HG02885 (cell line): ENCODE measurements around the gene HPCA.

Experiments used
- ATAC-seq: cut with Tn5 transposase; IDR thresholded peaks from one replicate; pipeline ENCODE4 v1.9.1; 2021; ENCODE audit warnings: mild to moderate bottlenecking; ENCODE audit not compliant: unreplicated experiment, poor library complexity

Gene HPCA

GRCh38 chr1:32888134-32888533, 1.8 kb downstream of the HPCA start:
- ATAC-seq = no peak

DNA sequence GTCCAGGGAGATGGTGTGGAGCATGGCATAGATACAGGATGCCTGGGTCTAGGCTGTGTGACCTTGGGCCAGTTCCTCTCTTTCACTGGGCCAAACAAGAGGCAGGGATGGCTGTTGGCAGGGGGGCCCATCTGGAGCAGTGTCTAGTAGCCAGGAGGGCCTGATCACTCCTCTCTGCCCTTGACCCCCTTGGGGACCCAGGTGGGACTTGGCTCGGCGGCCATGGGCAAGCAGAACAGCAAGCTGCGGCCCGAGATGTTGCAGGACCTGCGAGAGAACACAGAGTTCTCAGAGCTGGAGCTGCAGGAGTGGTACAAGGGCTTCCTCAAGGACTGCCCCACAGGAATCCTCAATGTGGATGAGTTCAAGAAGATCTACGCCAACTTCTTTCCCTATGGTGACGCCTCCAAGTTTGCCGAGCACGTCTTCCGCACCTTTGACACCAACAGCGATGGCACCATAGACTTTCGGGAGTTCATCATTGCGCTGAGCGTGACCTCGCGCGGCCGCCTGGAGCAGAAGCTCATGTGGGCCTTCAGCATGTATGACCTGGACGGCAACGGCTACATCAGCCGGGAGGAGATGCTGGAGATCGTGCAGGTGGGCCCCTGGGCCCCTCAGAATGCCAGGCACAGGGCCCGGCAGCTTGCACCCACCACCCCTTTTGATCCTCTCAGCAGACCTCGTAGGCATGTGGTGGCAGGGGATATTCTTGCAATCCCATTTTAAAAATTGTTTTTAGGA, 2.6 kb downstream of the HPCA start:
- ATAC-seq = no peak

- no peak for ATAC-seq
Observed at GRCh38 chr1:32889731-32890278, 3.5 kb downstream of the HPCA start.

DNA sequence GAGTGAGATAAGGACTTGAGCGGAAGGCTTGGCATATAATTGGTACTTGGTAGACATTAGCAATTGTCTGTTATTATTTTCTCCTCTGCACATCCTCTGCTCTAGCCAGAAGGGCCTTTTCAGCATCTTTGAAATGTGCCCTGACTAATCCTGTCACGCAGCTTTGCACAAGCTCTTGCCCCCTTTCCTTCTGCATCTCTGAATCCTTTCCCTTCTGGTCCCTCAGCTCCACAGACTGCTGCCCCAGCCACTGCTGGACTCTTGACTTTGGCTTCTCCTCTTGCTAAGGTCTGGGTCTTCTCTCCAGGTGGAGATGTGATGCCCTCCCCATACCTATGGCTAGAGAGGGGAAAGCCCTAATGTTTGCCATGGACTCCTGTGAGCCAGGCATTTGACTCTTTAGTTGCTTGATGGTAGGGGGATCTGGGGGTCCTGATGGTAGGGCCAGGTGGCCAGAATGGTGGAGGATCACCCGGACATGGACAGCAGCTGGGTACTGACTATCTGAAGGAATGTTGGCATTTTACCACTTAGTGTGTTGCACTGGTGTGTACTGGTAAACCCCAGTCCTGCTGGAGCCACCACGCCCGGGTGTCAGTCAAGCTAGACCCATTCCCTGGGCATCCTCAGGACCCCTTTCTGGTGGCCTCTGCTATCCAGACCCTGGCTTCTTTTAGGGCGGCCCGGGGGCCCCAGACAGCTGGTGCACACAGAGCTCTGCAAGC, 4.4 kb downstream of the HPCA start:
- ATAC-seq = no peak

GRCh38 chr1:32891241-32891570, 4.9 kb downstream of the HPCA start:
- ATAC-seq = no peak

- ATAC-seq = no peak
Observed at GRCh38 chr1:32891630-32892029, 5.3 kb downstream of the HPCA start.

DNA sequence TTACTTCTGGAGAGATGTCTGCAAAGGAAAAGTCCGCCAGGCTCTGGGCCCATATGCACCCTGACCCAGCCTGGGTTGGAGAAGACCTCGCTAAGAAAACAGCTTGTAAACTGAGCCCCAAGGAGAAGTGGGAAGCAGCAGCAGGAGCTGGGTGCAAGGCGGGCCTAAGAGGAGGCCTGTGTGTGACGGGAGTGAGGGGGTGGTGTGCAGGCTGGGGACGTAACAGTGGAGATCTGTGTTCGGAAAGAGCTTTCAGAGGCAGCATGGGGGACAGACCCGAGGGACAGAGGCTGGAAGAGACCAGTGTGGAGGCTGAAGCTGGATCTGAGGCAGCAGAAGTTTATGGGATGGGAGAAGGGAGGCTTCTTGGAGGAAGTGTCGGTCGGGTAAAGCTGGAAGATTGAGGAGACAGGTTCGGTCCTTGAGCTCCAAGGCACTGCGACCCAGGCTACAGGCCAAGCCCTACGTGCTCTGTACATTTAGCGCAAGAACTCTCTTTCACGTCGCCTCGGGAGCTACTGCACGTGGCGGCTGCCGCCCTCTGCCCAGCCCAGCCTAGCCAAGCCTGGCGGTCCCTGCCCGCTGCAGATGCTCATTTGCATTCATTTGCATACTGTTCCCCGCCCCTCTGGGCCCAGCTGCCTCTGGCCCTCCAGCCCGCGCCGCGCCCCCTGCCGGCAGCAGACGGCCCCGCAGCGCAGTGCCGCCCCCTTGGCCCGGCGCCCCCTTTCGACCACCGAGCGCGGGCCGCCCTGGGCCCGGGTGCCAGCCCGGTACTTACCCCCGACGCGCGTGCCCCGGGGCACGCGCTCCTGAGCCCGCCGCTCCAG, 6.3 kb downstream of the HPCA start:
- no peak for ATAC-seq

DNA sequence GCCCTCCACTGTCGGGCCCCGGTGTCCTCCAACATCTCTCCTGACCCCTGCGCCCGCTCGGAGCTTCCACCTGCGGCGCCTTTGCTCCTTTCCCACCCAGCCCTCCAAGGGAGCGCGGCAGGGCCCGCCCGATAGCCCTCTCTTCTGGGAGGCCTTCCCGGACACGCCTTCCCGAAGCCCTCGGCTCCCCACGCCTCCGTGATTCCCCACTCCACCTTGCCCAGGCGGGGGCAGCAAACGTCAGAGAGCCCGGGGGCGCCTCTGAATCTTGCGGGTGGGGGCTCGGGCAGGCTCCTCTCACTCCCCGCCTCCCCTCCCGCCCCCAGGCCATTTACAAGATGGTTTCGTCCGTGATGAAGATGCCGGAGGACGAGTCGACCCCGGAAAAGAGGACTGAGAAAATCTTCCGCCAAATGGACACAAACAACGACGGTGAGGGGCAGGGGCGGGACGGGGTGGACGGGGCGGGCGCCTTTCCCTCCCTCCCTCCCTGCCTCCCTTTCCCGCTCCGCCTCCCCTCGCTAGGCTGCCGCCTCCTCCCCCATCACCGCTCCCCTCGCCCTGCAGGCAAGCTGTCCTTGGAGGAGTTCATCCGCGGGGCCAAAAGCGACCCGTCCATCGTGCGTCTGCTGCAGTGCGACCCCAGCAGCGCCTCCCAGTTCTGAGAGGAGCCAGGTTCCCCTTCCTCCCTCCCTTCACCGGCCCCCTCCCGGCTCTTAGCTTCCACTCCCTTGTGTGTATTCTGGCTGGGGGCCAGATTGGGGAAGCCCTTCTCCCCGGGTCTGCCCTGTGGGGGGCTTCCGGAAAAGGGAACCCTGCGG, 7.1 kb downstream of the HPCA start:
- ATAC-seq = no peak

GRCh38 chr1:32894019-32894600, 7.8 kb downstream of the HPCA start:
- no peak for ATAC-seq

GRCh38 chr1:32894681-32895080, 8.4 kb downstream of the HPCA start:
- ATAC-seq = no peak

DNA sequence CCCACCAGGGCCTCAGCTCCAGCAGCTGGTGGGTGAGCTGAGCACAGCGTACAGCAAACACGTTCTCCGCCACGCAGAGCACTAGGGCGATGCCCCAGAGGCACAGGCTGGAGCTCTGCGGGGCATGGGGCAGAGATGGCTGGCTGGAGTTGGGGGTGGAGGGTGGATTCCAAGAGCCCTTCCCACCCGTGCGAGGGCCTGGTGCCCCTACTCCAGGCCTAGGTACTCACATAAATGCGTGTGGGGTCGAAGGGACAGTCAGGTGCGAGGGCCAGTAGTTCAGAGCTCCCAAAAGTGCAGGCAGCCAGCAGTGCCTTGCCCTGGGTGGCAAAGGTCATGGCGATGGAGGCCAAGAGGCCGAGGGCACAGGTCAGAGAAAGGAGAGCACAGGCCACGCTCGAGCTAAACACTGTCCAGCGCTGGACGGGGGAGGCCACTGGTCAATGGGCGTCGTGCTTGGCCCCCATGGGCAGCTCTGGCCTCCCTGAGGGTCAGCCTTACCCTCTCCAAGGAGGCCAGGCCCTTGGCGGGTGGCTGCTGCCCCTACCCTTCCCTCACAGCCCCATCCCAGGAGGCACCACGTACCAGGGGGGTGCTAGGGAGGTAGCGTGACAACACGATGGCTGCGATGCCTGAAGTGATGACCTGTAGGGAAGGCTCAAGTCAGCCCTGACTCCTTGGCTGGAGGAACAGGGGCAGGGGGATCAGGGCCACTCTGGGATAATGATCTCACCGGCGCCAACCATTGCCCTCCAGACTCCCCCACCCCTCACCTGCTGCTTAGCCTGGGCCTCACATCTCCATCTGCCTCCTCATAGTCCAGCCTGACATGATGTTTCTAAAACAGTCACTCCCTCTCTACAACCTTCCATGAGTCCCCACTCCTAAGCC, 9.3 kb downstream of the HPCA start:
- no peak for ATAC-seq

DNA sequence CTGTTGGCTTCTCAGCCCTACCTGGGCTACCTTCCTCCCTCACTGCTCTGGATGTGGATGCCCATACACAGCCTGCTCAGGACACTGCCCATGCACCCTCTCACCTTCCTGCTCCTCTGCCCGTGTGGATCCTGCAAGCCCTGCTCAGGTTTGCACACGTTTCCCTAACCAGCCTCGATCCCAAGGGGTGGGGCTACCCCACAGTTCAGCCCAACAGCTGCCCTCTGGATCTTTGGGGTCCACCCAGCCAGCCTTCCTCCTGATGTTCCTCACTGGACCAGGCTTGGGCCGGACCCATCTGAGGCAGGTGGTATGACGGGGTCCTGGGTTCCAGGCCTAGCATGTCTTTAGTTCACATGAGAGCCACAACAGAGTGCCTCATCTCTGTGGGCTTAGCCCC, 10.2 kb downstream of the HPCA start:
- no peak for ATAC-seq

DNA sequence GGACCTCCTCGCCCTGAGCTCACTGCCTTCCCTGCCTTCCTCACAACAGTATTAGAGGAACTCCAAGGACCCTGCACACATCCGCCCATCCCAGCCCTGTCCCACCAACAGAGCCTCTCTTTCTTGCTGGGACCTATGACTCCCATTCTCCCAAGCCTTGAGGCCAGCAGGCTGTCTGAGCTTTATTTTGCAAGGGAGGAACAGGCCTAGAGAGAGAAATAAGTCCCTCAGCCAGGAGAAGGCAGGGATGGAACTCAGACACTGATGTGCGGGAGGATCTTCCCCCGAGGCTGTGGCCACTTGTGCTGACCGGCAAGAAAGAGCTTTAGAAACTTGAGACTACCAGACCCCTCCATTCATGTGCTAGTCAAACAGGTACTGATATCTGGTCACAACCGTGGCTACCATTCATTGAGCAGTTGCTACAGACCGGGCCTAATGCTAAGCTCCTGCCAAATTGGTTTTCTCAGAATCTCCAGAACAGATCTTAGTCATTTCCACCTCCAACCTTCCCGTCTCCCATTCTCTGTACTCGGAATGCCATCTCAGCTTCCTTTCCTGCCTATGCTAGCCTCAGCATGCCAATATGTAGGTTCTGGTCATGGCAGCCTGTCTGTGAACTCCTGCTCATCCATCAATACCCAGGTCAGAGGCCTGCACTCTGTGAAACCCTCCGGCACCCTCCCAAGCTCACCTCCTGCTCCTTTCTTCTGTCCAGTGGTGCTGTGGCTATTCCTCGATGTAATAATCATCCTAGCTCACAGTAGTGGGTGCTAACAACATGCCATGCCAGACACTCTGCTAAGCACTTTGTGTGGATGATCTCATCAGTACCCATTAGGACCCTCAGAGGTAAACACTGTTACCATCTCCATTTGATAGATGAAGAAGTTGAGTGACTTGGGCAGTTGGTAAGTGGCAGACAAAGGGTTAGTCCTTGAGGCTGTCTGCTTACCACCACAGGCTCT, 11.1 kb downstream of the HPCA start:
- ATAC-seq = no peak

DNA sequence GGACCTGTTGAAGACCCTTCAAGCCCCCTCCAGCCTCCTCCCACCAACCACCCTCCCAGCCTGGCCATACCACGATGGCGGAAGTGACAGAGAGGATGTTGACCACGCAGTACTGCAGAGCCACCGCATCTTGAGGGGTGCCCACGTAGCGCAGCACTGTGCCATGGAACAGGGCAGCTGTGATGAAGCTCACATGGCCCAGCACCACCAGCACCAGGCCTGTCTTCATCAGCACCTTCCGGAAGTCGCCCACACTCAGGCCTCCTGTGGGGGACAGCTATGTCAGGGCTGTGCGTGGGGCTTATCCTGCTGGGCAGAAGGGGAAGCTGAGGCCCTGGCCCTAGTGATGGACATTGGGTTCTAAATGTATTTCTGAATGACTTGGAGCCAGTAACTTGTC, 11.8 kb downstream of the HPCA start:
- no peak for ATAC-seq

GRCh38 chr1:32898958-32899357, 12.7 kb downstream of the HPCA start:
- no peak for ATAC-seq

DNA sequence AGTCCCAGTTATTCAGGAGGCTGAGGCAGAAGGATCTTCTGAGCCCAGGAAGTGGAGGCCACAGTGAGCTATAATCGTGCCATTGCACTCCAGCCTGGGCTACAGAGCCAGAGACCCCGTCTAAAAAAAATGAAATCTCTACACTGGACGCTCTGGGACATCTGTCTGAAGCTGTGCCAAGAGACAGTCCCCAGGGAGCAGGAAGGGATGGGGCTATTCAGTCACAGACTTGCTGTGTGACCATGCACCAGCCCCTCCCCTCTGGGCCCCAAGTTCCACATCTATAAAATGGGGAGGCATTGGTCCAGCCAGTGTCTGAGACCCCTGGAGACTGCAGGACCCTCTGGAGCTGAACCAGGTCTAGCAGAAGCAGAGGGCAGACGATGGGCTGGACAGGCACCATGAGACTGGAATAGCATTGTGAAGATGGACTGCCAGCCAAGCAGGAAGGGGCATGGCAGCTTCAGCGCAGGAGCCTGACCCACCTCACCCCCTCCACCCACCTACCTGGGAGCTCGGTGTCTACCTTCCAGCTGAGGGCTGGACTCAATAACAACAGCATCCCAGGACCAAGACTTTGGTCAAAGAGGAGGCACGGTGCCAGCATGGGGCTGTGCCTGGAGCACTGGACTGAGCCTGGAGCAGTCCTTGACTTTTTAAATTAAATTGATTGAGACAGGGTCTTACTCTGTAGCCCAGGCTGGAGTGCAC, 13.4 kb downstream of the HPCA start:
- ATAC-seq = no peak

DNA sequence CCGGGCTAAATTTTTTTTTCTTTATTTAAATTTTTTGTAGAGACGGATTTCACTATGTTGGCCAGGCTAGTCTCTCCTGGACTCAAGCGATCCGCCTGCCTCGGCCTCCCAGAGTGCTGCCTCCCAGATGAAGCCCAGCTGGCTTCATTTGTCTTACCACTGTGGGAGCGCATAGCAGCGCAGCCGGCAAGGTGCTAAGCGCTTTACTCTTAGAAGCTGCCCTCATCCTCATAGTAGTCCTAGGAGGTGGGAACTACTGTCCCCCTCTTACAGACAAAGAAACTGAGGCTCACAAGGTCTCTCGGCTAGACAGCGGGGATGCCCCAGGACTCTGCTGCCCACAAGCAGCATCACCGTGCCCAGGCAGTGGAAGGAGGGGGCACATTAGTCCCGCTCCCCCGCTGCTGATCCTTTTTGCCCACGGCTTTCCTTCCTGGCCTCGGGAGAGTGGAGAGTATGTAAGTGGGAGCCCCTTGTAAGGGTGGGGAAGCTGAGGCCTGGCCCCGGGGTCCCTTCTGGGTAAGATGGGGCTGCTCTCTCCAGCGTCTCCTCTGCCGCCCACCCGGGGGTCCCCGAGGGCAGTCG, 14.2 kb downstream of the HPCA start:
- no peak for ATAC-seq
